Stimulated activated CD8-positive, alpha-beta memory T cell treated with anti-CD3 and anti-CD28 coated beads, Interleukin-7, amount 100 ng/mL, for 4 hours (primary cell): ENCODE measurements around the gene KBTBD12.

Experiments used
- DNase-seq, 2 donors: peaks; one replicate each; pipeline ENCODE4 v3.0.0-alpha.2; 2020; ENCODE audit warnings: low read depth in 2 of 2

KBTBD12 gene

DNA sequence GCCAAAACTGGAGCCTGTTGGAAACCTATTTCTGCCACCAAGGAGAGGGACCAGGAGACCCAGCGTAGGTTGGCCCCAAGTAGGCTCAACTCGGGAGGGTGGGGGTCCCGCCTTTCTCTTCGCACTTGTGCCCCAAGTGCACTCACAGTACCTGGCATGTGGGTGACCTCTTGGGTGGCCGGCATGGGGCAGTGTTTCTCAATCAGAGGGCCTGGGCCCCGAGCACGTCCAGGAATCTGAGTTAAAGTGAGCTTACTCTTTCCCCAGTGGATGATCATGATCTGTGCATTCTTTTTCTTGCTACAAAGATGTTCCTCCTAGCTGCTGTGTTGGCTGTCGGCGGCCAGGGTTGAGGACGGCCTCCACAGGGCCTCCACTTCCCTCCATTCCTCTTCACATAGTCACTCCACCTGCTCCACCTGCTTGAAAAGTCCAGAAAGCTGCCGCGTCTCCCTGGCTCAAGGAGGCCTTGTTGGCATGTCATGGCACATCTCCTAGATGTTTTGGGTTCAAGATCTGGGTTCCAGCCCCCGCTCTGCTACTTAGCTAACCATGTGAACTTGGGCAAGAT is 70.7 kb downstream of the KBTBD12 start:
- DNase-seq: no peak

GRCh38 chr3:127986803-127987202 is 71.8 kb downstream of the KBTBD12 start:
- no peak for DNase-seq

DNA sequence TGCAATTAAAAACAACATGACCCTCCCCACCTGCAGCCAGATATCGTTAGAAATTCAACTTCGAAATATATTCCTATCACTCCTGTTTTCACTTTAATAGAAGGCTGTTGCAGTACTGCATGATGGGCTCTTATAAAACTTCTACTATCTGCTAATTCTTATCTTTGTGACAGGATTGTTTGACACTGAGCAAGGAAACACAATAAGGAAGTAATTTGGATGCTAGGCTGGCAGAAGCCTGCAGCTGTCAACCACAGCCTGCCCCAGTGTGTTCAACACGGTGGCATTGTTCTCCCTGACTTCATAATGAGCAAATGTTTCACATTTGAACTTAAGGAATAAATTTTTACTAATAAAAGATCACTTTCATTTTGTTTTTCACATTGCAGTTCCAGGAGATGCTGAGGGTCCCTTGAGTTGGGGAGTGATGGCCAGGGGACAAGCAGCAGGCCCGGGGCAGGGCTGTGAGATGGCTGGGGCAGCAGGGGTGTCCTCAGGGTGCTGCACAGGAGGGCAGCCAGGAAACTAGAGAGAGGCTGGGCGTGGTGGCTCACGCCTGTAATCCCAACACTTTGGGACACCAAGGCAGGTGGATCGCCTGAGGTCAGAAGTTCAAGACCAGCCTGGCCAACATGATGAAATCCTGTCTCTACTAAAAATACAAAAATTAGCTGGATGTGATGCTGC is 72.4 kb downstream of the KBTBD12 start:
- no peak for DNase-seq

DNA sequence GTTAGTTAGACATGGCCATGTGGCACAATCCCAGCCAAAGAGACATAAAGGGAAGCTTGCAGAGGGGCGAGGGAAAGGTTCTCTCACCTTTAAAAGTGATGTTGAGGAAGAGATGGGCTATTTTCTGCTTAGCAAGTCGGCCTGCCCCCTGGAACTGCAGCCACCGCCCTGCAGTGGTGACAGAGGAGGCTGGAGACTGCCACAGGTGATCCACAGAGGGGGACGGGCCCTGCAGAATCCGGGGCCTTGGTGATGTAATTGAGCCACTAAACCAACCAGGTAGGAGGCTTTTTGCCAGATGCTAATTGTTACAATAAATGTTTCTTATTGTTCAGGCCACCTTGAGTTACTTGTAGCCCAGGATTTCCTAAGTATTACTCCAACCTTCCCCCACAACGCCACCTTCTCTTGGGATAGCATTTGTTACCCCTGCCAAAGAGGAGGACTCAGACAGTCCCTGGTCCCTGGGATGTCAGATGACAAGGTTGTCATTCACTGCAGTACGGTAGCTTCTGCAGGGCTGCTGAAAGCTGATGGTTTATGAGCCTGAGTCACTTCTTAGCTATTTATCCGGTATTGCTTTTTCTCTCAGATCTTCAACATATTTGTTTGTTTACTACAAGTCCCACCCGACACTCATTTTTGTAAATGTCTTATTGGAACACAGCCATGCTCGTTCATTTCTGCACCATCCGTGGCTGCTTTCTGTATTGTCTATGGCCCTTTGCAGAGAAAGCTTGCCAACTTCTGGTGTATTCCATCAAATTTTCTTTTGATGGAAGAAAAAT is 73.9 kb downstream of the KBTBD12 start:
- no peak for DNase-seq

GRCh38 chr3:127990051-127990450 is 75.0 kb downstream of the KBTBD12 start:
- no peak for DNase-seq

DNA sequence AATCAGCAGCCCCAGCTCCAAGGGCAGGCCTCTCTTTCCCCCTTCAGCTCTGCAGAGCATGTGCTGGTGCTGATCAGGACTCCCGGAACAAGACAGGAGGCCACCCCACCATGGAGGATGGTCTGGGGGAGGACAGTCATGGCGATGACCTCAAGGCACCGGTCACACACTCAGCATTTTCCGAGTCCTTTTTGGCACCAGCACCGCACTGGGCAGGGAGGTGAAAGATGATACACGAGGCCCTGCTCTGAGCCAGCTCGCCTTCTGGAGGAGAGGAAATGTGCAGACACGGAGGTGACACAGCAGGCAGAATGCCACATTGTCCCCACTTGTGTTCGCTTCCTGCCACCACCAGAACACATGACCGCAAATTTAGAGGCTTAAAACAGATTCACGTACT is 75.4 kb downstream of the KBTBD12 start:
- DNase-seq: no peak

DNA sequence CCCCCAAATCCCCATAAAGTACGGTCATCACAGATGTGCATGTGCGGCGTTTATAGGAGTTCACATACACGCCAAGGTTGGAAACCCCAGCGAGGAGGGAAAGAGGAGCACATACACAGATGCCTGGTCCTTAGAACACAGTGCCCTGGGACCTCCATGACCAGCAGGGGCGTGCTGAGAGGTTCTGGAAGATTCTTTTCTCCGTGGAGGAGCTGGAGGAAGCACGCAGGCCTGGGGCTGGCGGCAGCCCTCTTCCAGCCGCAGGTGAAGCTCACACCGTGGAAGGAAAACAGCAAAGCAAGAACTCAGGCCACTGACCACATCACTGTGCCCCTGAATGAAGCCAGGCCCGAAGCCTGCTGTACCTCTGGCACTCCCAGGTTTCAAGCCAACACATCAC is 76.2 kb downstream of the KBTBD12 start:
- DNase-seq: no peak

DNA sequence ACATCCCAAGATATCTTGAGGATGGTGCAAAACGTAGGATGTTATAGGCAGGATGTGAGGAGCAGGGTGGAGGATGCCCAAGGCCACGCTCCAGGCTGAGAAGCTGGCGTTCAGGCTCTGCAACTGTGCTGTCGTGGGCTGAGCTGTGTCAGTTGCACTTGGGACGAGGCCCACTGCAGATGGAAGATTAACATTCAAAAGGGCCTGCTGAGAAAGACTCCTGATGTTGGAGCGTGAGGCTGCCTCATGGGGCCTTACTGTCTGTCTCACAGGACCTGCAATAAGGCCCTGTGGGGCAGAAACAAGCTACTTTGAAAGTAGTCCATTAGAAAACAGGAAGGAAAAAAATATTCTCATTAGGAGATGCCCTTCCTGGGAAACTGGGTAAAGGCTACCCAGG is 76.6 kb downstream of the KBTBD12 start:
- no peak for DNase-seq

DNA sequence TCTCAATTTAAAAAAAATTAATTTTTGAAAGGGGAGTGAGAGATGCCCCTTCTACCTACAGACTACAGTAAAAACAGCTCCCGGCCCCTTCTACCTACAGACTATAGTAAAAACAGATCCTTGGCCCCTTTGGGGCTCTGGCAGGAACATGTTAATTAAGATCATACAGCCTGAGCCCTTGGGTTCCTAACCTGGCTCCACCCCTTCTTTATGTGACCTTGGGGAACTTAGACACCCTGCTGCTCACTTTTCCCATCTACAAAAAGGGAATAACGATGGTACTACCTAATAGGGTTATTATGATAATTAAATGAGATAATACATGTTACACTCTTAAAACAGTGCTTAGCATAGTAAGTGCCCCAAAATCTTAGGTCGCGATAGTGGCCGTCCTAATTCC is 77.1 kb downstream of the KBTBD12 start:
- DNase-seq: no peak

DNA sequence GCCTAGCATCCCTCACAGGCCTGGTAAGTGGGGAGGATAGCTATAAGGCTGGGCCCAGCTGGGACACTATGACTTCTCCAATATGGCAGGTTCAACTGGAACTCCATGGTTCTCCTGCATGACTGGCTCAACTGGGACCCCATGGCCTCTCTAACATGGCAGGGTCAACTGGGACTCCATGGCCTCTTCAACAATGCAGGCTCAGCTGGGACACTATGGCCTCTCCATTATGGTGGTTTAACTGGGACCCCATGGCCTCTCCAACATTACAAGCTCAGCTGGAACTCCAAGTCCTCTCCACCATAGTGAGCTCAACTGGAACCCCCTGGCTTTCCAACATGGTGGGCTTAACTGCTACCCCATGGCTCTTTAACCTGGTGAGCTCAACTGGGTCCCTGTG is 79.0 kb downstream of the KBTBD12 start:
- no peak for DNase-seq

DNA sequence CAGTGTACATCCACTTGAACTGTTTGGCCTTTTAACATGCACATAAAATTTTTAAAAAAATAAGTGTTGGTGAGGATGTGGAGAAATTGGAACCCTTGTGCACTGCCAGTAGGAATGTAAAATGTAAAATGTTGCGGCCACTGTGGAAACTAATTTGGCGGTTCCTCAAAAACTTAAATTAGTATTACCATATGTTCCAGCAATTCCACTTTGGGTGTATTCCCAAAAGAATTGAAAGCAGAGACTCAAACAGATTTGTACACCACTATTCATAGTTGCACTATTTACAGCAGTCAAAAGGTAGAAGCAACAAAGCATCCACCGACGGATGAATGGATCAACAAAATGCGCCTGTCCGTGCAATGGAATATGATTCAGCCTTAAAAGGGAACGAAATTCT is 82.0 kb downstream of the KBTBD12 start:
- DNase-seq: no peak

GRCh38 chr3:127997961-127998360 is 82.9 kb downstream of the KBTBD12 start:
- no peak for DNase-seq

- DNase-seq: no peak
These were observed 83.6 kb downstream of the KBTBD12 start for GRCh38 chr3:127998596-127998995.

DNA sequence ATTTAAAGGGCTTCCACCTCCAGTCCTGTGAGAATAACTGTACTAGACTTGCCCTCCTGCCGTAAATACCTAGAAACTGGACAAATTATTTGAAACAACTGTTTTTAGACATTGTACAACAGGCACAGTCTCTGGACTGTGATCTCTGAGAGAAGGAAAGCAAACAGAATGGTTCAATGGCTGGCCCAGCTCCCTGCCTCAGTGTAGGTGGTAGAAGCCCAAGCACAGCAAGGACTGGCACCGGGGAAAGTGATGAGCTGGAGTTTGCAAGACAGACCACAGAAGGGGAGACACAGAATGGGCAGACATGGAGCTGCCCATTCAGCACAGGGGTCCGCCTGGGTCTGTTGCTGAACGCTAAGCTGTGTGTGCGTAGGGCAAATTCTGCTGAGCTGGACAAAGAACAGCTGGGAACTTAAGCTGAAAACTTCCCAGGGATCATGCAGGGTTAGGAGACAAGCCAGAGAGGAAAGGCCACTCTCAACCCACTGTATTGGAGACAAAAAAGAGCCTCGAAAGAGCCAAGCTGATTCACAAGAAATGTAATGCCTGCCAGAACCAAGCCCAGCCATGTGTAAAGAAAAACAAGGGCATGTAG is 84.6 kb downstream of the KBTBD12 start:
- DNase-seq: no peak

DNA sequence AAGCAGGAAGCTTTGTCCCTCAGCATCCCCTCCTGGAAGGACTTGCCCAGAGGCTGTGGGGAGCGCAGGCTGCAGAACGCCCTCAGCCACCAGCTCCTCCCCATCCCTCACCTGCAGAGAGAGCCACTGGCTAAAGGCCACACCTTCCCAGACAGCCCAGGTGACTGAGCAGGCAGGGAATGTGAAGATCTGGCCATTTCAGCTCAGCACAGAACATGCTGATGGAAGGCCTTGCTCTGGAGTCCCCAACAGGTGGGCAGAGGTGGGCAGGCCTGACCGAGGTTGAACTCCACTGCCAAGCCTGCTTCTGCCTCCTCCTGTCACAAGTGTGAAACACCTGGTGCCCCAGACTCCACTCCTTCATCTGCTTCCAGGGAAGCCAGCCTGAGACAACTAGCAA is 86.5 kb downstream of the KBTBD12 start:
- DNase-seq: no peak

- no peak for DNase-seq
These were observed 89.6 kb downstream of the KBTBD12 start for GRCh38 chr3:128004661-128005060.

- DNase-seq: no peak
These were observed 91.3 kb downstream of the KBTBD12 start for GRCh38 chr3:128006061-128007032.

- no peak for DNase-seq
These were observed 92.0 kb downstream of the KBTBD12 start for GRCh38 chr3:128007033-128007424.

- no peak for DNase-seq
These were observed 95.2 kb downstream of the KBTBD12 start for GRCh38 chr3:128009952-128010846.

DNA sequence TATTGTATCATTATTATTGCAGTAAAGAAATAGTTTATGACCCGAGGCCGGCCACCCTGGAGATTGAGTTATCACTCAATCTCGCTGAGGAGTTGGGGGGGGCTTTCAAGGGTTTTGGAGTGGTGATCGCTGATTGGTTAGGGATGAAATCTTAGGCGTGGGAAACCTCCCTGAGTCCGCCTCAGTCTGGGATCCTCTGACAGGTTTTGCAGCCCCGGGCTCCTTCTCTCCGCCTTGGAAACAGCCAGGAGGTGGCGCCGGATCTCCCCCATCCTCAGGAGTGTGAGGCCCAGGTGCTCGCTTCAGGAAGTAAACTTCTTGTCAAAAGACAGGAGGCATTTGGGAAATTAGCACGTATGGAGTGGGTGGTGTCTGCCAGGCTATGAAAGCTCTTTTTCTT is 96.1 kb downstream of the KBTBD12 start:
- no peak for DNase-seq

- no peak for DNase-seq
These were observed 97.0 kb downstream of the KBTBD12 start for GRCh38 chr3:128012050-128012449.
